ENCODE measurements around the gene KRT86.
"Not testable (repeated sequence)": the region's sequence is repeated elsewhere in the genome, so short reads cannot be mapped to it uniquely, and the experiment has no call there.

The KRT86 gene

GRCh38 chr12:52257074-52257551 lies 17.3 kb upstream of the KRT86 start:
- Histone ChIP-seq H3K36me3 (ENCODE audit: low read length) (no peaks in the 10 kb centered on the region), H3K27me3 (ENCODE audit: low read length) (no peaks in the 10 kb centered on the region), H3K9ac (ENCODE audit: low read length) (no peak overlapping the region), H3K4me2 (ENCODE audit: low read depth, low read length, poor library complexity, severe bottlenecking) (no peak overlapping the region), H3K27ac (ENCODE audit: low read depth, low read length) (no peak overlapping the region), H3F3A (ENCODE audit: insufficient read depth) (no peaks in the 10 kb centered on the region), H3K4me3 (ENCODE audit: insufficient read depth, low read length, poor library complexity, severe bottlenecking) (no peak overlapping the region), H3K9me3 (ENCODE audit: insufficient read depth, low read length) (no peaks in the 10 kb centered on the region), H3K9me2 (replicated peaks; ENCODE audit: insufficient read depth, low read length) (no peaks in the 10 kb centered on the region), H4K20me1 (ENCODE audit: low read depth, low read length) (no peaks in the 10 kb centered on the region), H2AFZ (ENCODE audit: low read depth, low read length, severe bottlenecking) (no peak overlapping the region), H3K79me2 (ENCODE audit: insufficient read depth, low read length) (no peaks in the 10 kb centered on the region)
- TF ChIP-seq CTCF (IDR thresholded peaks at IDR 0.05; ENCODE audit: insufficient read depth, low read length, poor library complexity, severe bottlenecking), result no peak
- TF ChIP-seq EZH2phosphoT487 (conservative IDR thresholded peaks at IDR 0.05; ENCODE audit: low read length), result no peak

- not testable (repeated sequence) for H3K36me3 ChIP-seq (ENCODE audit: low read length); H3K9me2 ChIP-seq (replicated peaks; ENCODE audit: insufficient read depth, low read length); H3K9me3 ChIP-seq (ENCODE audit: insufficient read depth, low read length); H3F3A ChIP-seq (ENCODE audit: insufficient read depth); H3K9ac ChIP-seq (ENCODE audit: low read length); H3K79me2 ChIP-seq (ENCODE audit: insufficient read depth, low read length); H4K20me1 ChIP-seq (ENCODE audit: low read depth, low read length); H3K27me3 ChIP-seq (ENCODE audit: low read length); H3K4me3 ChIP-seq (ENCODE audit: insufficient read depth, low read length, poor library complexity, severe bottlenecking); H3K27ac ChIP-seq (ENCODE audit: low read depth, low read length); H2AFZ ChIP-seq (ENCODE audit: low read depth, low read length, severe bottlenecking); H3K4me2 ChIP-seq (ENCODE audit: low read depth, low read length, poor library complexity, severe bottlenecking)
Observed at GRCh38 chr12:52257922-52258321, 16.5 kb upstream of the KRT86 start.

- Histone ChIP-seq H3K27ac (ENCODE audit: low read depth, low read length) (no peak overlapping the region), H3K4me3 (ENCODE audit: insufficient read depth, low read length, poor library complexity, severe bottlenecking) (no peak overlapping the region), H3K9ac (ENCODE audit: low read length) (no peak overlapping the region), H3K9me2 (replicated peaks; ENCODE audit: insufficient read depth, low read length) (no peaks in the 10 kb centered on the region), H4K20me1 (ENCODE audit: low read depth, low read length) (no peaks in the 10 kb centered on the region), H3K36me3 (ENCODE audit: low read length) (no peaks in the 10 kb centered on the region), H2AFZ (ENCODE audit: low read depth, low read length, severe bottlenecking) (no peak overlapping the region), H3K4me2 (ENCODE audit: low read depth, low read length, poor library complexity, severe bottlenecking) (no peak overlapping the region), H3F3A (ENCODE audit: insufficient read depth) (no peaks in the 10 kb centered on the region), H3K9me3 (ENCODE audit: insufficient read depth, low read length) (no peaks in the 10 kb centered on the region), H3K27me3 (ENCODE audit: low read length) (no peaks in the 10 kb centered on the region), H3K79me2 (ENCODE audit: insufficient read depth, low read length) (no peaks in the 10 kb centered on the region)
- no peak for TF ChIP-seq EZH2phosphoT487 (conservative IDR thresholded peaks at IDR 0.05; ENCODE audit: low read length)
- TF ChIP-seq CTCF (IDR thresholded peaks at IDR 0.05; ENCODE audit: insufficient read depth, low read length, poor library complexity, severe bottlenecking), result no peak
Observed at GRCh38 chr12:52258335-52258901, 16.0 kb upstream of the KRT86 start.

- Histone ChIP-seq H3K4me3 (ENCODE audit: insufficient read depth, low read length, poor library complexity, severe bottlenecking) (no peak overlapping the region), H3K36me3 (ENCODE audit: low read length) (no peaks in the 10 kb centered on the region), H3K9me2 (replicated peaks; ENCODE audit: insufficient read depth, low read length) (no peaks in the 10 kb centered on the region), H3F3A (ENCODE audit: insufficient read depth) (no peaks in the 10 kb centered on the region), H3K27ac (ENCODE audit: low read depth, low read length) (no peak overlapping the region), H3K79me2 (ENCODE audit: insufficient read depth, low read length) (no peaks in the 10 kb centered on the region), H3K9ac (ENCODE audit: low read length) (no peak overlapping the region), H3K27me3 (ENCODE audit: low read length) (no peaks in the 10 kb centered on the region), H4K20me1 (ENCODE audit: low read depth, low read length) (no peaks in the 10 kb centered on the region), H3K4me2 (ENCODE audit: low read depth, low read length, poor library complexity, severe bottlenecking) (no peak overlapping the region), H2AFZ (ENCODE audit: low read depth, low read length, severe bottlenecking) (no peak overlapping the region), H3K9me3 (ENCODE audit: insufficient read depth, low read length) (no peaks in the 10 kb centered on the region)
- TF ChIP-seq CTCF (IDR thresholded peaks at IDR 0.05; ENCODE audit: insufficient read depth, low read length, poor library complexity, severe bottlenecking) (no peak), EZH2phosphoT487 (conservative IDR thresholded peaks at IDR 0.05; ENCODE audit: low read length) (no peak)
Observed at GRCh38 chr12:52259657-52260243, 14.7 kb upstream of the KRT86 start.

Measured in SU-DHL-6 (cell line).